OCI-M2 (cell line): ENCODE data around the gene PPP3CA.

Experiments used
- DNase-seq: peaks from one replicate; lab custom pipeline; 2025; ENCODE audit not compliant: unreplicated experiment; lab: John Stamatoyannopoulos, UW

The PPP3CA gene

DNA sequence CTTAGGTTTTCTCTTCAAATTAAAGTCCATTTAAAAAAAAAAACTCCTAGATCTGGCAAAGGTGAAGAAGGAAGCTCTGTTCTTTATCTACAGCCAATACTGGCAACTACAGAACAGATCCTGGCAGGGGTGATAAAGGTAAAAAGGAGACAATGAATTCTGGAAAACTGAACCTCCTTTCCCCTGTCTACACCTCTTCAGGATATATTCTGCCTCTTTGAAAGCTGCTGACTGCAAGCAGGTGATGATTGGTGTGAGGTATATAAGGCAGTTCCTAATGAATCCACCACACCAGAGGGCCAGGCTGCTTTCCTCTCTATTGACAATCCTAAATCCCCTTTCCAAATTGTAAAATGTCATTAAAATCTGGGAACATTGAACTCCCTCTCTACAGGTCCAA is 370.1 kb downstream of the PPP3CA start:
- DNase-seq, result no peak
